Stimulated activated CD4-positive, alpha-beta T cell treated with anti-CD3 and anti-CD28 coated beads, TNF-alpha, amount 100 ng/mL, for 24 hours (primary cell): ENCODE data around the gene ZCCHC24.

Source experiments
- DNase-seq, 3 experiments: peaks; one replicate each; pipeline ENCODE4 v3.0.0-alpha.2; 2020; ENCODE audit warnings: low read depth in 3 of 3

Gene ZCCHC24

DNA sequence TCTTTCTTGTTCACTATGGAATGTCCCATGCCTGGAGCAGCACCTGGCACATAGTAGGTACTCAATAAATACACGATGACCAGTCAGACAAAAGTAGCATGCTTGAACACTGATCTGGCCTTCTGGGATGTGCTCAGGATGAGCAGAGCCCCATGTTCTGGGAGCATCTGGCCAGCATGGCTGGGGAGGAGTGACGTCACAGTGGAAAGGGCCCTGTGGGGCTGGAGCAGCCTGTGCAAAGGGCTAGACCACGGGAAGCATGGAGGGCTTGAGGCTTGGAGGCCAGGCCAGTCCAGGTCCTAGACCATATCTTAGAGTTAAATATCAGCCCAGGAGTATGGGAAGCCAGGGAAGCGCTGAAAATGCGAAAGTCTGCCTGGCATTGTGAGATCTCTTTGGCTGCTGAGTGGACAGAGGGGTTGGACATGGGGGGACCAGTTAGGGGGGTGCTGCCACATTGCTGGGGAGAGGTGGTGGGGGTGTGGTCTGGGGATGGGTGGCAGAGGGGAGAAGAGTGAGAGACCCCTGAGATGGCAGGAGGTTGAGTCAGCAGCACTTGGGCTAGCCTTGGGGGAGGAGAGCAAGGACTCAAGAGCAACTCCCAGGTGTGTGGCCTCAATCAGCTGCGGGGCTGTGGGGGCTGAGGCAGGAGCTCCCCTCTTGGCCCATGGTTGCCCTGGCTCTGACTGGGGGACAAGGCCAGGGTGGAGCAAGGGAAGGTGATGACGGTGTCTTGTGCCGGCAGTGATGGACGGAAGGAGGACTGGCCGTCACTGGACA, 34.9 kb downstream of the ZCCHC24 start:
- no peak for DNase-seq

DNA sequence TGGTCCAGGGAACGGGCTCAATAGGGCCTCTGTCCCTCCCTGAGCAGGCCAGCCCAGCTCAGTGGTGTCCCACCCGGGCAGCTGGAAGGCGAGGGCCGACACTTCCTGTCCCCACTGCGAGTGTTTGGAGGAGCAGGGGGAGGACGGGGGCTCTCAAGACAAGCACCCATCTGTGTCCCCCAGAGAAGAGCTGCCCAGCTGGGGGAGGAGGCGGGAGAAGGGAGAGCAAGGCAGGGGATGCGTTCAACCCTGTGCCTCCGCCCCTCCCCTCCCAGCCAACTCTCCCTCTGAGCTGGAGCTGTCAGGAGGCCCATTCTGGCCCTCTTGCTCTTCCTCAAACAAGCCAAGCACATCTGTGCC, 35.7 kb downstream of the ZCCHC24 start:
- DNase-seq: no peak

DNA sequence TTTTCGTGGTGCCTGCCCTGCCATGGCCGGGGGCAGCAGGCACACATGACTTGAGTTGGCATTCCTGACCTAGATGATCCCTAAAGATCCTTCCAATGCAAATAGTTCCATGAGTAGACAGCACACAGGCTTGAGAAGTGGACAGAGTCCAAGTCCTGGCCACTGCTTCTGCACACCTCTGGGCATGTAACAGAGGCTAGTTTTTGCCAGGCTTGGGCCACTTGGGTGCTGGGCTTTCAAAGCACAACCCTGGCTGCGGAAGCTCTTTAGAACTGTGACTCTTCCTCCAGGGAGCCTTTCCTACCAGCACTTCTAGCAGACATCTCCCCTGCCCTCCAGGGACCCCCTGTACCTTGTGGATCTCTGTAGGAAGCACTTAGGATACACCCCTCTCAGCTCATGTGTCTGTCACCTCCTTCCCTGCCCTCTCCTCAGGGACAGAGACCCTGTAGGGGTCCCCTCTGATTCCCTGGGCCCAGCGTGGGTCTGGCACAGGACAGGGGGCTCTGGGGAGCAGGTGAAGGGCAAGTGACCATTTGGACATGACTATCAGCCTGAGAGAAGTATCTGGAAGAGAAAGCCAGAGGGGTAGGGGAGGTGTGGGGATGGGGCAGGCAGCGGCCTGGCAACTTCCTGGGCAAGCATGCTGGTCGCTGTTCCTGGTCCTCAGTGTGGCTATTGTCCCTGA, 36.2 kb downstream of the ZCCHC24 start:
- DNase-seq: no peak

DNA sequence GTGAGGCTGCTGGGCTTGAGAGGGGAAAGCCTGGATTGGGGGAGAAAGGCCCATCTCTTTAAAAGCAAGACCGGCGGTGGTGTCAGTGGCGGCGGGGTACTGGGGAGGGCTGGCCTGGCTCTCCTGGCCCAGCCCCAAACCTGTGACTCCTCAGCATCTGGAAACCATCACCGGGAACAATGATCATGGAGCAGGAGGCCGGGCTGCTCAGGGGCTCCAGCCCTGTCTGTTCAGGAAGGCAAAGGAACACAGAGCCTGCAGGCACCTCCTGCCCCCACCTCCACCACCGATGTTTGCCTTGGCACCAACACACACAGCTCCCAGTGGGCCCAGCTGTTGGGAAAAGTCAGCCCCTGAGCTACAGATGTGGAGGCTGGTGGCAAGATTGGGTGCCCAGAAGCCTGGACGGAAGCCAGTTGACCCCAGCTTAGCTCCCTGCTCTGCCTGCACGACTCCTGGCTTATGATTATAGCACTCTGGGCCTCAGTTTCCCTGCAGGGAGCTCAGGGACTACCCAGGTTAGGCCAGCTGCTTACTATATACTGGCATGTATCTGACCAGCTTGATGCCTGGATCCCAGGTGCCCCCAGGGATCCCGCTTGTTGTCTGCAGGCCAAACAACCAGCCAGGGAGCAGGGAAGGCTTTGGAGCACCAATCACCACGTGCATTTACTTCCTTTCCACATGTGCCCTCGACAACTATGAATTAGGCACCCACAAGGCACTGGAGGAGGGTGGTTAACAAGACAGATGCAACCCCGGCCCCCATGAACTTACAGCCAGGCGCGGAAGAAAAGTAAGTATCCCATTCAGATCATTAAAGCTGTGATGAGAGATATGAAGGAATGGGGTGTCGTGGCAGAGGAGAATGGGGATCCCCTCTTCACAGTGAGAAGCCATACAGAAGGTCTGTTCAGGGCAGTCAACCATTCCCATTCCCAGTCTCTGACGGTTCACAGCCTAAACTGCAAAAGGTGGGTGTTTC, 37.3 kb downstream of the ZCCHC24 start:
- no peak for DNase-seq

DNA sequence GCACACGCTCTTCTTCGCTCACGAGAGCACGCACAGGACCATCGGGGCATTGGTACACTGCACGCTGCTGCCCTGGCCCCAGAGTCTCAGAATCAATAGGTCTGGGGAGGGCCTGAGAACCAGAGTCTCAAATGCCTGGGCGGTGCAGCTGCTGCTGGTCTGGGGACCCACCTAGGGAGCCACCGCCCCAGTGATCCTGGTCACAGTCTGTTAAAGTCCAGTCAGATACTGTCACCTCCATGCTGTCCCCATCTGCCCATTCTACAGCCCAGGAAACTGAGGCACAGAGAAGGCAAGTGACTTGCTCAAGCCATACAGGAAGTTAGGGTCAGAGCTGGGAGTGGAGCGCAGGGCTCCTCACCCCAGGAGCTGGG, 38.0 kb downstream of the ZCCHC24 start:
- DNase-seq: no peak

DNA sequence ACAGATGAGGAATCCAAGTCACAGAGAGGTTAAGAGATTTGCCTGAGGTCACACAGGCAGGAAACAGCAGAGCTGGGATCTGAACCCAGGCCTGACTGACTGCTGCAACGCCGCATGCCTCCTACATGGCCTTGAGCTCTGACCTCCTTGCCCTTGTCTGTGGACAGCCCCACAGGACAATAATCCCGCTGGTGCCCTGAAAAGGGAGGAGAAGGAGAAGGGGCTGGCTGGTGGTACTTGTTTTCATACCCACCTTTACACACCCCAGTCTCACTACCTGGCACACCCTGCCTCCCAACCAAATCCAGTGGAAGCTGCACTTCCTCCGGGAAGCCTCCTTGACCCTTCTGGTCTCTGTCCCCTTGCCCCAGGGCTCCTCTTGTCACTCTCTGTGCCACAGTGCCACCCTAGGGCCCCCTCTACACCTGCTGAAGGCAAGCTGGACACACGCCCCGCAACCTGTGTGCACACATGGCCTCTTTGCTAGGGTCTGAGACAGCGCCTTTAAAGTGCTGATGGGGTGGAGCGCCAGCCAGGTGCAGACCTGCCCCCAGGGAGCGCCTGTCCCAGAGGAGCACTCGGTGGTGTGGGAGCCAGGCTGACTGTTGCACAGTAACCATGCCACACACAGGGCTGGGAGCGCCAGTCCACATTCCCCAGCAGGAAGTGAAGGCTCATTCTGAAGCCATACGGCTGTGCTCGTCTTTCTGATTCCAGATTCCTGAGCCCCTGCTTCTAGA, 38.6 kb downstream of the ZCCHC24 start:
- DNase-seq: no peak

DNA sequence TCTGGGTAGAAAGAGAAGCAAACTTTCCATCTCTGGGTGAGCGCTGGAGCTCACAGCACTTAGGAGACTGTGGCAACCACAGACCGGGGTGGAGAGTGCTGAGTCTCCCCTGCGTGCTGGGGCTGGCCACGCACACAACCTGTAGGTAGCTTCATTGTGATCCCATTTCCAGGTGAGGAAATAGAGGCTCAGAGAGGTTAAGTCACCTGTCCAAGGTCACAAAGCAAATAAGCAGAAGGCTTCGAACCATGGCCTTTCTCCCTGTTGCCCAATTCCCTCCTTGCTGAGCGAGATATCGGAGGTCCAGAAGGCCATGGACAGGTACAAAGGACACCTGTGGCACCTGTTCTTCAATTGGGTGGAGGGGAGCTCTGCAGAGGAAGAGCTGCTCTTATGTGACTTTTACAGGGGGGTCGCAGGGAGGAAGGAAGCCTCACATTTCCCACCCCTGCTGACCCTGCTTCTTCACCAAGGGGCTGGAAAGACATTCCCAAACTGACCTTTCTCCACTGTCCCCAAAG, 39.4 kb downstream of the ZCCHC24 start:
- DNase-seq: no peak

DNA sequence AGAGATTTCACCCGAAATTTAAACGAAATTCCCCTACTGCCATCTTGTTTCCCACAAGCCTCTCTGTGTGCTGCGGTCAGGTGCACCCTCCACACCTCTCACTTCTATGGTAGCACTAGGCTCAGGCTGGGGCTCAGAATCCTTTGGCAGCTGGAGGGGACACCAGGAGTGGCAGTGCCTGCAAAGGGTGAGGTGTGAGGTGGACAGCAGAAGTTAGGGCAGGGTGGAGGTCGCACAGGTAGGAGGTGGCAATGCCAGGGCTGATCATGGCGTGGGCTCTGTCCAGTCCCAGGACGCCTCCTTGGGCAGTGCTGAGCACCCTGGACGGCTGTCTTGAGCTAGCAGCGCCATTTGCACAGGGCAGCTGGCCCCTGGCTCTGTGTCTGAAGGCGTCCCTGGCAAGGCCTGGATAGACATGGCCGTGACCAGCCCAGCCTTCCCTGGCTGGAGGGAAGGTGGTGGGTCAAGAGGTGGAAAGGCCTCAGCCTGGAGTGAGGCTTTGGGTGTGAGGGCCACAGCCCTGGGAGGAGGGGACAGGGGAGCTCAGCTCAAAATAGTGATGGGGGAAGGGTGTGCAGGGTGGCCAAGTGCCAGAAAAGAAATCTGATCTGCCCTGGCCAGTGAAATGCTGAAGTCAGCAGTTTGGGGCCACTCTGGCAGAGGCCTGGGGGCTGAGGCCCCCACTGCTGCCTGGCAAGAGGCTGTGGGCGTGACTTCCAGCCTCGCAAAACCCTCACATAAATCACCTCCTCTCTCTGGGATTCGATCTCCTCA, 40.0 kb downstream of the ZCCHC24 start:
- DNase-seq: no peak

DNA sequence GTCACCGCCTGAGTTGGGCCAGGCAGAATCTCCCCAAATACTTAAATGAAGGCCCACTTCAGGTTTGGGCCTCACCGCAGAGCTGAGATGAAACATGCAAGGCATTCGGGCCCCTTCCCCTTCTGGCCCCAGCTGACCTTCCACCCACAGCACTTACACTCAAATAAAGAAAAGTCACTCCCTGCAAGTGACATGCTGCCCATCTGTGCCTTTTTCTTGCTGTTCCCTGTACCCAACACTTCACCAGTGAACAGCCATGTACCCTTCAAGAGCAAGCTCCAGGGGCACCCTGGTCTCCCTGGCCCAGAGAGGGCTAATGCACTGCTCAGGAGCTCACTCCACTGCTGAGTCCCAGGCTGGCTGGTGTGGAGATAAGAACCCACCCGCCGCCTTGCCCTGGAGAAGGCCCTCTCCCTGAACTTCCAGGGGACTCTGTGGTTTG, 40.7 kb downstream of the ZCCHC24 start:
- no peak for DNase-seq

DNA sequence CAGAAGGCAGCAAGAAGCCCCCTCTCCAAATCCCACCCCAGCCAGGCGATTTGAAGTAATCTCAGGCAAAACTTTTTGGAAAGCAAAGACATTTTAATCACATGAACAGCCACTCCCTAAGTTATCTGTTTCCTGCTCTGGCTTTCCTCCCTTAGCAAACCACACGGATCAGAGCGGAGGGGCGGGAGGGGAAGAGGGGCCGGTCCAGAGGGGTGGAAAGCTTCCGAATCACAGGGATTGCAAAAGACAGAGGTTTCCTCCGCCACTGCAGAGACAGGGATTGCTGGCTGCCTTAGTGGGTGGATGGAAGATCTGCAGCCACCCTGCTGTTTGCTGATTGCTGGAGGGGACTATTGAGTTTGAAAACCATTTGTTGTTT, 41.2 kb downstream of the ZCCHC24 start:
- DNase-seq: no peak

DNA sequence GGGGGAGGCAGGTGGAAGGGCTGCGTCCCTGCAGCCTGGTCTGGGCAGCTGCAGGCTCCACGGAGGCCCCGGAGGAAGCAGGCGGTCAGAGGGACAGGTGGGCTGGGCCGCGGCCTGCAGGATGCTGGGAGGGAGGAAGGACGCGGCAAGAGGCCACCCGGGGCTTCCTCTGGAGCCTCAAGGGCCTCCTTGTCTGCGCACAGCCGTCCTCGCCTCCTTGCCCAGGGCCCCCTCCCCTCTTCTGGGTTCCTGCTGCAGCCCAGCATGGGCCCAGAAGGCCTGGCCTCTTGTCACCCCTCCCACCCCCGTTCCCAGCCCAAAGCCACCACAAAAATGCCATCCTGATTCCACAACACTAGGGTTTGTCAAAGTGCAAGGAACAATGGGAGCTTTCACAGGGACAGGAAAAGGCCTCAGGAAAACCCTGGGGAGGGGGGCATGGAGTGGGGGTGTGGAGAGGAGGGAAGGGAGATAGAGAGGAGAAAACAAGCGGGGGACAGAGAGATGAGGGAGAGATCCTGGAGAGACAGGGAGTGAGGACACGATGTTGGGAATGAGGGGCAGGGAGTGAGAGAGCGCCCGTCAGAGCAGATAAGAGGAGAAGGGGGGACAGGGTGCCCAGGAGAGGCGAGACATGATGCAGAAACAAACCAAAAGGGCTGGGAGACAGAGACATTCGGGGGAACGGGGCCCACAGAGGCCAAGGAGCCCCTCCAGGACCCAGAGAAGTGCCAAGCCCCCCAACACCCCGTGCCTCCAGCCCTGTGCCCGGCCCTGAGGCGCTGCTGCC, 41.8 kb downstream of the ZCCHC24 start:
- no peak for DNase-seq

DNA sequence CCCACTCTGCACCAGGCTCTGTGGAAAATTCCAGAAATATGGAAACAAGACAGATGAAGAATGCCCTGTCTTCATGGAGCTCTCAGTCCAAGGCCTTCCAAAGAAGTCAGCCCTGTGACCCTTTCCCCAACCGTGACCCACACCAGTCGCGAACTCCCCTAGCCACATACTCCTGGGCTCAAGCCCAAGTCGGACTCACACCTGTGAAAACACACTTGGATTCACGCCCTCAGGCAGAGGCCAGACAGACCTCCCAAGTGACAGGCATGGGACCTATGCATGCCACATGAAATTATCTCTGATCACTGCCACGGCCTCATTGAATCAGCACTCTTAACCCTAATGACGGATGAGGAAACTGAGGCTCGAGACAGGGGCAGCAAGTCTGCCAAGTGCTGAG, 42.5 kb downstream of the ZCCHC24 start:
- DNase-seq: no peak

DNA sequence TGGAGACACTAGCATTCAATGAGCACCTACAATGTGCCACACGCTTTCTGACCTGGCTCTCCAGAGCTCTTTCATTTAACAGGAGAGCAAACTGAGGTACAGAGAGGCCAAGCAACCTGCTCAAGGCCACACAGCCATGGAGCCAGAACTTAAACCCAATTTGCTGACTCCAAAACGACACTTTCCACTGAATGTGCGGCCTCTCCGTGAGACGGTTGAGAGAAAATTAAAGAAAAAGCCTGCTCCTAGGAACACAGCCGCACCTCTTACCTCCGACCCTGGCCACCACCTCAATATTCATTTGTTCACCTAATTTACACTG, 42.8 kb downstream of the ZCCHC24 start:
- DNase-seq: no peak

DNA sequence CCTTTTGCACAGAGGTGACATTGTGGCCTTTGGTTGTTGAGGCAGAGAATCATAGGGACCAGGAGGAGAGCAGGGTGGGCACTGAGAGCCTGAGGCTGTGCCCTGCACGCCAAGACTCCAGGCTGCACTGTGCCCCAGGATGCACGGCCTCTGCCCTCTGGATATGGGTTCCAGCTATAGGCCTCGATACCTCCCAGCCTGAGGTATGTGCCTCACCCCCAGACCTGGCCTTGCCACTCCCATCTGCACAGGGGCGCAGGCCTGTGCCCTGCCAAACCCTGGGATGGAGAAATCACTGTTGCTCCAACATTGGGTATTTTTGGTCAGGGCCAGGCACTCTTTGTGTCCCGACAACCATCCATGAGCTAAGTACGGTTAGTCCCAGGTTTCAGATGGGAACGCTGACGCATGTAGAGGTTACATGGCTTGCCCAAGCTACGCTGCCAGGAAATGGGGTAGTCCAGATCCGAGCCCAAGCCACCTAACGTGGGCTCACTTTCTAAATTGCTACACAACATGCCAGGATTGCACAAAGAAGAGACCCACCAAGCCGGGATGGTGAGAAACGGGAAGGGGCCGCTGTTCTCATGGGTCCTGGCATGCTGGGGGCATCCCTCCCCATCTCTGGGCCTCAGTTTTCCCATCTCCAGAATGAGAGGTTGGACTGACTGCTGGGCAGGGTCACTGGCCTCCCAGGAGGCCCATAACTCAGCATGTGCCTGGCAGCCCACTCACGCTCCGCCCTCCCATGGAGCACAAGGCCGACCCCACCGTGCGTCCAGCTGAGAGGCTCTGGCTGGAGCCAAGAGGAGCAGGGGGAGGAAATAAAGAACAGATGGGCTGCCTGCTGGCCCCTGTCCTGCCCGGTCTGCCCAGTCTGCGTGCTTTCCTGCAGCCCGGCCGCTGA, 44.2 kb downstream of the ZCCHC24 start:
- no peak for DNase-seq

DNA sequence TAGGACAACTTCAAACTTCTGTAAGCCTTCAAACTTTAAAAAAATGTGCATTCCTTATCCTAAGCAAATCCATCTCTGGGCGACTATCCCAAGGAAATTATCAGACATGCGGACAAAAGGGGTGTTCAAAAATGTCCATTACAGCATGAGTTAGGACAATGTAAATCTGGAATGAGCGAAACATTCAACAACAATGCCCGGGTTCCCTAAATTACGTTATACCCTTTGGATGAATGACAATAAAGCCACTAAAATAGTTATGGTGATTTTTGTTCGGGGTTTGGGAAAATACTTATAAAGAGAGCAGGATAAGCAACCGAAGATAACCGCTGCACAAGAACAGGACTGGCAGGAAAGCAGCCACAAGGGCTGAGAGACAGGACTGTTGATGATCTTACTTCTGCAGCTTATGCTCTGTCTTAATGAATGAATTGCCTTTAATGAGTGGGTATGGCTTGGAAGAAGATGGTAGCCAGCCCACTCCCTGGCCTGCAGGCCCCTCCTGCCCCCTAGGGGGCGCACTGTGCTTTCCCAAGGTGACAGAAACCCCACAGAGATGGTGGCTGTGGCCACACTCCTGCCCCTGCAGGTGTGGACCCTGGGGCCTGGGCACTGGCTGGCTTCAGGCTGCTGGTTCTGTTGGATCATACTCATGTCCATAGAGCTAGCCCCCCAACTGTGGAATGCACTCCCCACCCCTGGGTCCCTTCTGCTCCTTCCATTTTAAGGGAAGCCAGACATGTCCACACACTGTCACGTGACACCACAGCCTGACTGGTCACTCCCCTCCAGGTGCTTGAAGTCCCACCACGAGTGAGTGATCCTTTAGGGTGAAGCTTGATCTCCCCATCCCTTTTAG, 45.0 kb downstream of the ZCCHC24 start:
- peak in 2 of 3 experiments; percentile 5 to 52 for DNase-seq

DNA sequence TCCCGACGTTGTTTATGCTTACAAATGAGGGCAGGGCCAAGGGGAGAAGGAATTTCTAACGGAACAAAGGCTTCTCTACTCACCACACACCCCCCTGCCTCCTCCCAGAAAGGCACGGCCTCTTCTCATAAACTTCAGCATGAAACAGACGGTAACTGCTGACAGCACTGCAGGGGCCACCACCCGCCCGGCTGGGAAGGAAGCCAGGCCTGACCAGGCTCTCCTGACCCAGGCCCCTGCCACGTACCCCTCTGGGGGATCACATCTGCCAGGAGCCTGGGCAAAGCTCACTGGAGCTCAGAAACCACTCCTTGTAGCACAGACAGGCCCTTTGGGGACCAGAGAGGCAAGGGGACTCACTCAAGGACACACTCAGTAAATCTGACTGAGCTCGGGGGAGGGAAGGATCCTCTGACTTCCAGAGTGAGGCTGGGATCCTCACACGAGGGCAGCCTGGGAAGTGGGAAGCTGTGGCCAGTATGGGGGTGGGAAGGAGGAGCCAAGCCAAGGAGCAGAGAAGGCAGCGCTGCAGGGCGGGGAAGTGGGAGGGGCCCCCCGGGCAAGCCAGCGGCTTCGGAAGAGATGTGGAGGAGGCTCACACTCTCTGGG, 46.1 kb downstream of the ZCCHC24 start:
- no peak for DNase-seq

DNA sequence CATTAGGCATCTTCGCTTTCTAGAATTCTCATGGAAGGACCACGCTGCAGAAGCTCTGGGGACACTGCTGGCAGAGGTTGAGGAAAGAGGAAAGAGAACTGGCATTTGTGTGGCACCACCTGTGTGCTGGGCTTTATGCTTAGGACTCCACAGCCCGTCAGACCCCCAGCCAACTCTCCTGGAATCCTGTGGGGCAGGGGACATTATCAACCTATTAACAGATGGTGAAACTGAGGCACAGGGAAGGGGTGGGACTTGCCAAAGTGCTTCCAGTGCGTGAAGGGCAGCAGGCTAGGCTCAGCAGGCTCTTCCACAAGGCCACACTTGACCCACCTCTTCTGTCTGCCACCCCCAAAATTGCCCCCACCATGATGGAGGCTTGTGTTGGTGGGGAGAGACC, 46.8 kb downstream of the ZCCHC24 start:
- no peak for DNase-seq
